Esophagus muscularis mucosa (tissue), 4 donors: Measurements from ENCODE around the gene SELP. TPM values are rescaled to one million over a fixed set of nuclear protein-coding genes. Genes with fewer than 3 reads are reported as not detected.

Experiments
- DNase-seq: peaks from one replicate; pipeline ENCODE4 v3.0.0-alpha.2; 2017; ENCODE audit errors: extremely low spot score
- H3K27ac ChIP-seq, 4 donors: fragments of 200-600 bp; sonication (generic); replicated peaks in 1 of 4; 1 replicate in 3 of 4; 2 replicates in 1 of 4; pipeline ENCODE4 v1.5.1; 2016 to 2019; ENCODE audit warnings: mild to moderate bottlenecking in 1 of 4
- H3K27me3 ChIP-seq, 4 donors: fragments of 200-600 bp; sonication (generic); one replicate each; pipeline versions ENCODE4 v1.5.1 to v1.6.0; 2016 to 2019
- H3K36me3 ChIP-seq, 4 donors: fragments of 200-600 bp; sonication (generic); one replicate each; pipeline ENCODE4 v1.5.1; 2016 to 2019
- H3K4me1 ChIP-seq, 4 donors: fragments of 200-600 bp; sonication (generic); one replicate each; pipeline ENCODE4 v1.5.1; 2016 to 2019
- H3K4me3 ChIP-seq, 4 donors: fragments of 200-600 bp; sonication (generic); 1 replicate in 2 of 4; 2 replicates in 2 of 4; pipeline ENCODE4 v1.5.1; 2016 to 2019; ENCODE audit warnings: mild to moderate bottlenecking in 4 of 4, moderate library complexity in 1 of 4
- H3K9me3 ChIP-seq, 4 donors: fragments of 200-600 bp; sonication (generic); 1 replicate in 3 of 4; 2 replicates in 1 of 4; pipeline ENCODE4 v1.5.1; 2016 to 2019
- CTCF ChIP-seq, 3 experiments: fragments of 200-600 bp in 2 of 3; fragments of 450-650 bp in 1 of 3; sonication (generic) in 2 of 3; IDR thresholded peaks; one replicate each; pipeline ENCODE4 v1.5.1; 2017 to 2019; ENCODE audit warnings: antibody characterized with exemption in 3 of 3, mild to moderate bottlenecking in 2 of 3, moderate library complexity in 1 of 3
- EP300 ChIP-seq: sonication (generic); formaldehyde crosslinking; IDR thresholded peaks from one replicate; pipeline ENCODE4 v1.6.1; 2017; ENCODE audit warnings: antibody characterized with exemption
- POLR2A ChIP-seq: fragments of 450-650 bp; IDR thresholded peaks from one replicate; pipeline ENCODE4 v1.6.1; 2017; ENCODE audit warnings: antibody characterized with exemption, moderate library complexity, mild to moderate bottlenecking, low read depth
- POLR2AphosphoS5 ChIP-seq, 2 donors: sonication (generic); formaldehyde crosslinking; IDR thresholded peaks; one replicate each; pipeline ENCODE4 v1.6.1; 2017; ENCODE audit warnings: antibody characterized with exemption in 2 of 2
- WGBS: methylation state at CpG from one replicate; pipeline ENCODE4 v1.1.5; 2018; 5-methylcytosine and 5-hydroxymethylcytosine counted together
- intact Hi-C: fragments of 100-400 bp; cut with DNase I; formaldehyde crosslinking; loops from one replicate; pipeline ENCODE4 v1.15.1; 2023
- total RNA-seq, 4 donors: library from RNA; depleted of rRNA; stranded (reverse); fragments of >200 nt; gene quantifications; one replicate each; pipeline versions ENCODE4 v1.1.0 to v1.2.1, GENCODE V29; 2016

Gene SELP
- total RNA-seq, 4 donors from 2014 or later, result 2.9 to 28.0 (median 7.5) TPM

GRCh38 chr1:169586395-169587255 is 43.3 kb downstream of the SELP start, which contains the start of gene F5:
F5 (minus strand) TSS chr1:169586481; CDS start chr1:169586386, 95 bp downstream.
- peaks cover 0 to 10% (median 9%) of the 10 kb centered on the region in 4 donors for H3K4me1 ChIP-seq
- 33% methylated on average over 13 of the region's 15 CpGs for WGBS
- TF ChIP-seq POLR2AphosphoS5 (IDR thresholded peaks at IDR 0.05), result no peak
- TF ChIP-seq EP300, result no peak
- peak; percentile 16 to 54 (median 27) for TF ChIP-seq CTCF (IDR thresholded peaks at IDR 0.05)
- no peaks in the 10 kb centered on the region for H3K9me3 ChIP-seq
- no peak for DNase-seq
- H3K36me3 ChIP-seq, result no peaks in the 10 kb centered on the region
- intact Hi-C loops, result no loop called here
- H3K4me3 ChIP-seq, result peak within 1 kb of the TSS in 2 of 4 donors; percentile 4 to 27
- no peak within 1 kb of the TSS for H3K27ac ChIP-seq
- peaks cover 0 to 25% (median 0%) of the 10 kb centered on the region in 4 donors for H3K27me3 ChIP-seq

- H3K36me3 ChIP-seq, result no peaks in the 10 kb centered on the region
- DNase-seq, result no peak
- peaks cover 0 to 10% (median 9%) of the 10 kb centered on the region in 4 donors for H3K4me1 ChIP-seq
- peaks cover 0 to 30% (median 0%) of the 10 kb centered on the region in 4 donors for H3K27me3 ChIP-seq
- H3K27ac ChIP-seq, result no peak overlapping the region
- 17% methylated on average over 5 of the region's 5 CpGs for WGBS
- intact Hi-C loops, result no loop called here
- no peak for TF ChIP-seq EP300
- H3K4me3 ChIP-seq, result peak overlapping the region in 2 of 4 donors; percentile 4 to 27
- no peaks in the 10 kb centered on the region for H3K9me3 ChIP-seq
These were observed 43.9 kb downstream of the SELP start for GRCh38 chr1:169586067-169586394.

- H3K36me3 ChIP-seq, result no peaks in the 10 kb centered on the region
- peaks cover 0 to 34% (median 0%) of the 10 kb centered on the region in 4 donors for H3K27me3 ChIP-seq
- intact Hi-C loops, result no loop called here
- H3K27ac ChIP-seq, result no peak overlapping the region
- no peak overlapping the region for H3K4me3 ChIP-seq
- no peak for TF ChIP-seq POLR2A
- TF ChIP-seq CTCF (IDR thresholded peaks at IDR 0.05), result no peak
- no peak for TF ChIP-seq EP300
- no peak for TF ChIP-seq POLR2AphosphoS5 (IDR thresholded peaks at IDR 0.05)
- no peaks in the 10 kb centered on the region for H3K9me3 ChIP-seq
- no peak for DNase-seq
- H3K4me1 ChIP-seq, result peaks cover 0 to 10% (median 9%) of the 10 kb centered on the region in 4 donors
These were observed 44.7 kb downstream of the SELP start for GRCh38 chr1:169585181-169585580.

GRCh38 chr1:169584483-169585144 is 45.3 kb downstream of the SELP start:
- Histone ChIP-seq H3K4me3 (no peak overlapping the region), H3K4me1 (peaks cover 0 to 10% (median 9%) of the 10 kb centered on the region in 4 donors)
- WGBS, result 57% methylated on average over 4 of the region's 4 CpGs

More at GRCh38 chr1:169584483-169585144, 45.3 kb downstream of the SELP start:
- intact Hi-C loops, result no loop called here
- Histone ChIP-seq H3K27ac (no peak overlapping the region), H3K27me3 (peaks cover 0 to 34% (median 0%) of the 10 kb centered on the region in 4 donors), H3K36me3 (no peaks in the 10 kb centered on the region), H3K9me3 (no peaks in the 10 kb centered on the region)
- no peak for DNase-seq
- TF ChIP-seq POLR2A (no peak), CTCF (IDR thresholded peaks at IDR 0.05) (no peak), POLR2AphosphoS5 (IDR thresholded peaks at IDR 0.05) (no peak), EP300 (no peak)
